HEK293T (cell line): ENCODE measurements around the gene VWC2.

Experiments
- CTCF ChIA-PET: fragments of 350-600 bp; formaldehyde crosslinking; extraction: SDS; loops from one replicate; lab custom pipeline; 2021; ENCODE audit warnings: antibody characterized with exemption, inconsistent platforms; lab: Yijun Ruan, JAX
- POLR2A ChIA-PET: fragments of 350-600 bp; formaldehyde crosslinking; extraction: SDS; loops from one replicate; lab custom pipeline; 2020; ENCODE audit warnings: antibody characterized with exemption, inconsistent platforms; lab: Yijun Ruan, JAX
- DNase-seq: peaks from one replicate; pipeline ENCODE4 v3.0.0; 2012; ENCODE audit warnings: mixed read lengths; ENCODE audit errors: extremely low spot score
- ARNT ChIP-seq: fragments of 450-650 bp; IDR thresholded peaks from 2 replicates; pipeline ENCODE4 v1.6.1; 2017; ENCODE audit warnings: mild to moderate bottlenecking
- BHLHE40 ChIP-seq: fragments of 450-650 bp; IDR thresholded peaks from 2 replicates; pipeline ENCODE4 v1.6.1; 2016; ENCODE audit warnings: mild to moderate bottlenecking, moderate library complexity, borderline replicate concordance
- CTBP1 ChIP-seq: fragments of 450-650 bp; IDR thresholded peaks from 2 replicates; pipeline ENCODE4 v1.6.1; 2016; ENCODE audit warnings: borderline replicate concordance
- ELF4 ChIP-seq: fragments of 450-650 bp; IDR thresholded peaks from 2 replicates; pipeline ENCODE4 v1.6.1; 2017; ENCODE audit warnings: antibody characterized with exemption
- FOXA1 ChIP-seq: fragments of 450-650 bp; IDR thresholded peaks from 2 replicates; pipeline ENCODE4 v1.6.1; 2016; ENCODE audit warnings: mild to moderate bottlenecking
- FOXK2 ChIP-seq: fragments of 450-650 bp; IDR thresholded peaks from 2 replicates; pipeline ENCODE4 v1.6.1; 2016; ENCODE audit warnings: mild to moderate bottlenecking
- FOXM1 ChIP-seq: fragments of 450-650 bp; IDR thresholded peaks from 2 replicates; pipeline ENCODE4 v1.6.1; 2017; ENCODE audit warnings: mild to moderate bottlenecking, borderline replicate concordance
- HDGF ChIP-seq: fragments of 450-650 bp; IDR thresholded peaks from 2 replicates; pipeline ENCODE4 v1.6.1; 2017; ENCODE audit warnings: antibody characterized with exemption, borderline replicate concordance
- L3MBTL2 ChIP-seq: fragments of 450-650 bp; conservative IDR thresholded peaks from 2 replicates; pipeline ENCODE4 v1.6.1; 2016; ENCODE audit warnings: mild to moderate bottlenecking
- LEF1 ChIP-seq: fragments of 450-650 bp; IDR thresholded peaks from 2 replicates; pipeline ENCODE4 v1.6.1; 2017; ENCODE audit warnings: mild to moderate bottlenecking, borderline replicate concordance
- NFRKB ChIP-seq: fragments of 450-650 bp; IDR thresholded peaks from 2 replicates; pipeline ENCODE4 v1.6.1; 2016; ENCODE audit warnings: mild to moderate bottlenecking, moderate library complexity
- SP1 ChIP-seq: fragments of 450-650 bp; IDR thresholded peaks from 2 replicates; pipeline ENCODE4 v1.6.1; 2017
- SUZ12 ChIP-seq: fragments of 450-650 bp; IDR thresholded peaks from 2 replicates; pipeline ENCODE4 v1.6.1; 2016; ENCODE audit warnings: mild to moderate bottlenecking
- TARDBP ChIP-seq: fragments of 450-650 bp; IDR thresholded peaks from 2 replicates; pipeline ENCODE4 v1.6.1; 2016
- ZNF384 ChIP-seq: fragments of 450-650 bp; IDR thresholded peaks from 2 replicates; pipeline ENCODE4 v1.6.1; 2016
- TF ChIP-seq, protein P1 (sequence below): fragments of 450-650 bp; IDR thresholded peaks from 2 replicates; pipeline ENCODE4 v1.6.1; 2016

The VWC2 gene

GRCh38 chr7:49876202-49876601, 102.8 kb downstream of the VWC2 start:
- CTCF ChIA-PET, result interaction anchor here (0.6 kb wide), 1 partner anchor 1285 kb away, joined by 3 read pairs; no protein-coding TSS in a partner anchor
- POLR2A ChIA-PET, result no interaction called here
- TF ChIP-seq FOXK2, result no peak
- TF ChIP-seq BHLHE40, result no peak
- TF ChIP-seq CTBP1, result no peak
- no peak for DNase-seq

GRCh38 chr7:49878089-49878488, 104.7 kb downstream of the VWC2 start:
- TF ChIP-seq LEF1, result no peak
- TF ChIP-seq ELF4, result no peak
- no peak for TF ChIP-seq HDGF
- no peak for TF ChIP-seq L3MBTL2
- no peak for TF ChIP-seq ARNT
- no peak for TF ChIP-seq CTBP1
- TF ChIP-seq, protein P1, sequence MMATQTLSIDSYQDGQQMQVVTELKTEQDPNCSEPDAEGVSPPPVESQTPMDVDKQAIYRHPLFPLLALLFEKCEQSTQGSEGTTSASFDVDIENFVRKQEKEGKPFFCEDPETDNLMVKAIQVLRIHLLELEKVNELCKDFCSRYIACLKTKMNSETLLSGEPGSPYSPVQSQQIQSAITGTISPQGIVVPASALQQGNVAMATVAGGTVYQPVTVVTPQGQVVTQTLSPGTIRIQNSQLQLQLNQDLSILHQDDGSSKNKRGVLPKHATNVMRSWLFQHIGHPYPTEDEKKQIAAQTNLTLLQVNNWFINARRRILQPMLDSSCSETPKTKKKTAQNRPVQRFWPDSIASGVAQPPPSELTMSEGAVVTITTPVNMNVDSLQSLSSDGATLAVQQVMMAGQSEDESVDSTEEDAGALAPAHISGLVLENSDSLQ, result no peak
- TF ChIP-seq SUZ12, result no peak
- TF ChIP-seq BHLHE40, result no peak
- no peak for DNase-seq
- ChIA-PET CTCF (no interaction called here), POLR2A (no interaction called here)

- ChIA-PET POLR2A (no interaction called here), CTCF (no interaction called here)
- DNase-seq, result no peak
- TF ChIP-seq L3MBTL2 (no peak), NFRKB (no peak), LEF1 (no peak), ARNT (no peak), CTBP1 (no peak), ELF4 (no peak), ZNF384 (no peak), FOXM1 (no peak), SP1 (no peak), FOXK2 (no peak), FOXA1 (no peak), TARDBP (no peak)
- TF ChIP-seq, protein P1, result no peak
These were observed 105.2 kb downstream of the VWC2 start for GRCh38 chr7:49878627-49879026.

- DNase-seq, result no peak
- POLR2A ChIA-PET, result no interaction called here
- no peak for TF ChIP-seq TARDBP
- no peak for TF ChIP-seq CTBP1
- no peak for TF ChIP-seq HDGF
- TF ChIP-seq, protein P1, result no peak
- no peak for TF ChIP-seq FOXM1
- TF ChIP-seq L3MBTL2, result no peak
- TF ChIP-seq LEF1, result no peak
- no peak for TF ChIP-seq ARNT
- TF ChIP-seq BHLHE40, result no peak
- TF ChIP-seq FOXK2, result no peak
- no peak for TF ChIP-seq ELF4
- CTCF ChIA-PET, result no interaction called here
These were observed 110.5 kb downstream of the VWC2 start for GRCh38 chr7:49883933-49884332.

DNA sequence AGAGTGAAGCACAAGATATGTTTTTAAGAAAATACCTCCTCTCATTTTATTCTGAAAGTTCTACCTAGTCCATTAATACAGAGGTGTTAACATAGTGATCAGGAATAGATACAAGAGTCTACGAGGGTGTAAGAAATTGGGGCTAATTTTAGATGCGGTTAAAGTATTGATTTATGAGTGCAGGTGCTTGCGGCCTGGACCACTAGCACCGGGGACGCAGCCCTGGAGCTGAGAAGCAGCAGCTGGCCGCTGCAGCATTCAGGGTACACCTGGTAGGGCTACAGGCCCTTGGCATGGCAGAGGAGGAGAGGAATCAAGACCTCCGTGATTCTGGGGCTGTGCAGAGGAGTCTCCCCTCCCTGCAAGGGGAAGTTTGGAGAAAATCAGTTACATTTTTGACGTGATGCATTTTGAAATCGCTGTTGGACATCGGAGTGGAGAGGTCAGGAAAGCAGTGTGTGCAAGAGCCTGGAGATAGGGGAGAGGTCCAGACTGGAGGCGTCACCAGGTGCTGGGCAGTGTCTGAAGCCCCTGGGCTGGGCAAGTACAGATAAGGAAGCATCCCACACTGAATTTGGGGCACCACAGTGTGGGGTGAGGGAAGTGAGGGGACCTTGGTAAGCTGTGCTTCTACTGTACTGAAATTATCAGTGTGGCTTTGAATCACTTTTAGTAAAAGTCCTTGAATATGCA, 112.3 kb downstream of the VWC2 start:
- no peak for DNase-seq
- no peak for TF ChIP-seq FOXK2
- no peak for TF ChIP-seq L3MBTL2
- TF ChIP-seq FOXM1, result no peak
- no peak for TF ChIP-seq LEF1
- no peak for TF ChIP-seq SP1
- TF ChIP-seq ELF4, result no peak
- TF ChIP-seq ZNF384, result no peak
- TF ChIP-seq HDGF, result no peak
- TF ChIP-seq ARNT, result no peak
- no peak for TF ChIP-seq SUZ12
- no peak for TF ChIP-seq BHLHE40
- TF ChIP-seq NFRKB, result no peak
- POLR2A ChIA-PET, result no interaction called here
- CTCF ChIA-PET, result no interaction called here

GRCh38 chr7:49892481-49892880, 119.0 kb downstream of the VWC2 start:
- DNase-seq, result no peak
- ChIA-PET CTCF (no interaction called here), POLR2A (no interaction called here)
- TF ChIP-seq SUZ12, result no peak
- no peak for TF ChIP-seq CTBP1
- no peak for TF ChIP-seq SP1
- TF ChIP-seq LEF1, result no peak
- TF ChIP-seq L3MBTL2, result no peak
- no peak for TF ChIP-seq BHLHE40
- no peak for TF ChIP-seq ARNT
- no peak for TF ChIP-seq FOXK2
- no peak for TF ChIP-seq ELF4
- TF ChIP-seq, protein P1, result no peak
- no peak for TF ChIP-seq NFRKB
- no peak for TF ChIP-seq ZNF384
- TF ChIP-seq HDGF, result no peak
- TF ChIP-seq FOXM1, result no peak
- TF ChIP-seq FOXA1, result no peak
- TF ChIP-seq TARDBP, result no peak
